Measurements from ENCODE around the gene PPP4R4. TPM values are rescaled to one million over a fixed set of nuclear protein-coding genes. Genes with fewer than 3 reads are reported as not detected.

Gene PPP4R4
- total and polyA plus RNA-seq, 4 donors: 8.0 to 13.9 (median 9.8) TPM

DNA sequence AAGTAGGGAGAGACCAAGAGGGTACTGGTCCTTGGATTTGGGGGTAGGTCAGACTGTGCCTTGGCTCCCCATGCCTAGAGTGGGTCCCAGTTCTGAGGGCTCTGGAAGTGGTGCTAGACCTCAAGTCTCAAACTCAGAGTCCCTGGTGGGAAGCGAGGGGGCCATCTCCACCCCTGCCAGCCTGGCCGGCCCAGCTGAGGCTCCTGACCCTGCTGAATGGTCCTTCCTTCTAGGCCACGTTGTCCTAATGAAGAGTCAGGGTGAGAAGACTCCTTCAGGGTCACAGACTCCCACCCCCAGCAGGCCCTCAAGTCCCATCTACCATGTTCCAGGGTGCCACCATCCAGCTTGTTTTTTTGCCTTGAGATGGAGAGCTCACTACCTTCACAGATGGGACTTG is 136.1 kb downstream of the PPP4R4 start:
- Histone ChIP-seq H3K9me3 (ENCODE audit: control insufficient read depth, insufficient read depth, low read length) (no peaks in the 10 kb centered on the region), H3K27ac (ENCODE audit: low read depth, low read length) (no peak overlapping the region), H3K36me3 (ENCODE audit: control insufficient read depth, insufficient read depth, low read length) (no peaks in the 10 kb centered on the region), H3K27me3 (ENCODE audit: control insufficient read depth, insufficient read depth, low read length) (no peaks in the 10 kb centered on the region), H3K4me1 (ENCODE audit: control insufficient read depth, insufficient read depth, low read length) (no peaks in the 10 kb centered on the region), H3K4me3 (ENCODE audit: low read depth, low read length) (no peak overlapping the region)
- DNase-seq (ENCODE audit: low read depth in 4 of 6, low spot score in 6 of 6): no peak
- 100% methylated on average over 2 of the region's 3 CpGs for WGBS (ENCODE audit: insufficient coverage)

DNA sequence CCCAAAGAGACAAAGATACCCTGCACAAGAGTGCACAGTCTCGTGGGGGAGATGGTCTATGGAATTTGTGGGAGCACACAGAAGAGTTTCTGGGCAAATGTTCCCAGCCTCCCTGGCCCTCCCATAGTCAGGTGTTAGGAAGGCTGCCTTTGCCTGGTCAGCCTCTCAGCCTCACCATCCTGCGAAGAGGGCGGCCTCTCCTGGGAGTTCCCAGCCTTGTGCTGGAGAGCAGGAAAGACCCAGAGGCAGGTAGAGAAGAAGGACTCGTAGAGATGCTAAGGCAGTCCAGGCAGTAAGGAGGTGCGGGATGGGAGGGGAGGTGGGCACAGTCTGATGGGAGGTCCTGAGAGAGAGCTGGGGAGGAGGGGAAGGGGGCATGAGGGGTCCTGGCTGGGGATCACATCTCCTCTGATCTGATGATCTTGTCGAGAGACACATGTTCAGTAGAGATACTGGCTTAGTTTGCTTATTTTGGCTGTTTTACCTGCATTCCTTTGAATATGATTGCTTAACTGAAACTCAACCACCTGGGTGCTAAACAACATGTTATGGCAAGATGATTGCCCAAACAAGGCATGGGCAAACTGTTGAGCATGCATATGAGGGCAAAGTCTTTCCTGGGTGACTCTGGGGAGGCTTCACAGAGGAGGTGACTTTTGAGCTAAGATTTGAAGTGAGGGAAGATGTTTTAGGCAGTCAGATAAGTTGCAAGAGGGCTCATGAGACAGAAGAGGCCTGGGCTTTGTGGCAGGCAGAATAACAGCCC is 138.5 kb downstream of the PPP4R4 start:
- Histone ChIP-seq H3K36me3 (ENCODE audit: control insufficient read depth, insufficient read depth, low read length) (no peaks in the 10 kb centered on the region), H3K4me3 (ENCODE audit: low read depth, low read length) (no peak overlapping the region), H3K4me1 (ENCODE audit: control insufficient read depth, insufficient read depth, low read length) (no peaks in the 10 kb centered on the region), H3K27me3 (ENCODE audit: control insufficient read depth, insufficient read depth, low read length) (no peaks in the 10 kb centered on the region), H3K9me3 (ENCODE audit: control insufficient read depth, insufficient read depth, low read length) (no peaks in the 10 kb centered on the region), H3K27ac (ENCODE audit: low read depth, low read length) (no peak overlapping the region)
- no peak for DNase-seq (ENCODE audit: low read depth in 4 of 6, low spot score in 6 of 6)
- 75% methylated on average over 5 of the region's 6 CpGs for WGBS (ENCODE audit: insufficient coverage)

DNA sequence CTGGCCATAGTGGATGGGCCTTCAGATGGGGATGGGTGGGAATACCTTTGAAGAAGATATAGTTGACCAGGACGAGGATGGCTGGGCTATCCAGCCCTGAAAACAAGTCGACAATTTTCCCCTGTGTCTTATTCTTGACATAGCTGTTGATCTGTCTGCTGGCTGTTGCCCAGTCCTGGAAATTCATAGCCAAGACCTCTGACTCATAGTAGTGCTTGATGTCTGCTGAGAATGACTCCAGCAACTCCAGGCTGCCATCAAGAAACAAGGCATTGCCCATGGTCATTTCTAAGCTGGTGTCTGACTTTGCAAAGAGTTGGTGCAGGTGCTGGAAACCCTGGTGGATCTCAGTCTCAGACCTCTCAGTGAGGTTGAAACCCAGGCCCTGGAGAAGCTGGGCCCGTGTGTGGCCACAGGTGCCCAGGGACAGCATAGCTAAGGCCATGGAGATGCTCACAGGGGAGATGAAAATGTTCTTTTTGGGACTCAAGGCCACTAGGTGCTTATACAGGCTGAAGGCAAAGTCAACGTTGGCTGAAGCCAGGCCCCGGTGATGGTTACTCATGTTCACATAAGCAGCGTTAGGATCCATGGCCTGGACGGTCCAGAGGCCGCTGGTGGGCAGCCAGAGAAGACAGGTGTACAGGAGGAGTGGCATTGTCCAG is 140.0 kb downstream of the PPP4R4 start:
- H3K4me3 ChIP-seq (ENCODE audit: low read depth, low read length): no peak overlapping the region
- WGBS (ENCODE audit: insufficient coverage): 95% methylated on average over 8 of the region's 8 CpGs
- H3K4me1 ChIP-seq (ENCODE audit: control insufficient read depth, insufficient read depth, low read length): no peaks in the 10 kb centered on the region
- no peaks in the 10 kb centered on the region for H3K36me3 ChIP-seq (ENCODE audit: control insufficient read depth, insufficient read depth, low read length)
- H3K27me3 ChIP-seq (ENCODE audit: control insufficient read depth, insufficient read depth, low read length): no peaks in the 10 kb centered on the region
- no peak for DNase-seq (ENCODE audit: low read depth in 4 of 6, low spot score in 6 of 6)
- H3K27ac ChIP-seq (ENCODE audit: low read depth, low read length): no peak overlapping the region
- no peaks in the 10 kb centered on the region for H3K9me3 ChIP-seq (ENCODE audit: control insufficient read depth, insufficient read depth, low read length)

DNA sequence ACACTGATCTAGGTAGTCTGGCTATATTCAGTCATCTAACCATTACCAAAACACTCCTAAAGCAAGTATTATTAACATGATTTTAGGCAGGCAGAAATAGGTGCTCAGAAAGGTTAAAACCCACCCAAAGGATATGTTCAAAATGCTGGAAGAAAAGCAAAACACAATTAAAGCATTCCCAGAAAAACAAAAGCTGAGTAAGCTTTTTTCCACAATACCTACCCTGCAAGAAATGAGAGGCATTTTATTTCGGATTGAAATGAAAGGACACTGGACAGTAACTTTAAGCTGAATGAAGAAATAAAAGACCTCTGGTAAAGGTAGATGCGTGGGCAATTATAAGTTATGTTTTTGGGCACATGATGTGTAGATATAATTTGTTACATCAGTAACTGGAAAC is 140.8 kb downstream of the PPP4R4 start:
- DNase-seq (ENCODE audit: low read depth in 4 of 6, low spot score in 6 of 6): no peak
- H3K9me3 ChIP-seq (ENCODE audit: control insufficient read depth, insufficient read depth, low read length): no peaks in the 10 kb centered on the region
- H3K27ac ChIP-seq (ENCODE audit: low read depth, low read length): no peak overlapping the region
- H3K4me1 ChIP-seq (ENCODE audit: control insufficient read depth, insufficient read depth, low read length): no peaks in the 10 kb centered on the region
- no peaks in the 10 kb centered on the region for H3K27me3 ChIP-seq (ENCODE audit: control insufficient read depth, insufficient read depth, low read length)
- no peak overlapping the region for H3K4me3 ChIP-seq (ENCODE audit: low read depth, low read length)
- WGBS (ENCODE audit: insufficient coverage): 100% methylated on average over 1 of the region's 2 CpGs
- no peaks in the 10 kb centered on the region for H3K36me3 ChIP-seq (ENCODE audit: control insufficient read depth, insufficient read depth, low read length)

DNA sequence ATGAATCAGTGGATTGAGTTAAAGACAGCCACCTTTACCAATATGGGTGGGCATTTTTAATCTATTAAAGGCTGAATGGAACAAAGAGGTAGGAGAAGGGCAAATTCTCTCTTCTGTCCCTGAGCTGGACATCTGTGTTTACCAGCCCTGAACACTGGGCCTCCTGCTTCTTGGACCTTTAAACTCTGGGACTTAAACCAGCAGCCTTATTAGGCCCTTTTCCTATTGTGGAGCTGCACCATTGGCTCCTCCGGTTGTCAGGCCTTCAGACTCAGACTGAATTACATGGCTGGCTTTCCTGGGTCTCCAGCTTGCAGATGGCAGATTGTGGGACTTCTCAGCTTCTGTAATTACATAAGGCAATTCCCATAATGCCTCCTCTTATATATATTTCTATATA is 142.6 kb downstream of the PPP4R4 start:
- no peak overlapping the region for H3K27ac ChIP-seq (ENCODE audit: low read depth, low read length)
- peak in 1 of 6 donors; percentile 7 for DNase-seq (ENCODE audit: low read depth in 4 of 6, low spot score in 6 of 6)
- no peaks in the 10 kb centered on the region for H3K4me1 ChIP-seq (ENCODE audit: control insufficient read depth, insufficient read depth, low read length)
- no peak overlapping the region for H3K4me3 ChIP-seq (ENCODE audit: low read depth, low read length)
- no peaks in the 10 kb centered on the region for H3K36me3 ChIP-seq (ENCODE audit: control insufficient read depth, insufficient read depth, low read length)
- WGBS (ENCODE audit: insufficient coverage): no CpG with 5 or more reads among the region's 1 CpG
- no peaks in the 10 kb centered on the region for H3K27me3 ChIP-seq (ENCODE audit: control insufficient read depth, insufficient read depth, low read length)
- H3K9me3 ChIP-seq (ENCODE audit: control insufficient read depth, insufficient read depth, low read length): no peaks in the 10 kb centered on the region

DNA sequence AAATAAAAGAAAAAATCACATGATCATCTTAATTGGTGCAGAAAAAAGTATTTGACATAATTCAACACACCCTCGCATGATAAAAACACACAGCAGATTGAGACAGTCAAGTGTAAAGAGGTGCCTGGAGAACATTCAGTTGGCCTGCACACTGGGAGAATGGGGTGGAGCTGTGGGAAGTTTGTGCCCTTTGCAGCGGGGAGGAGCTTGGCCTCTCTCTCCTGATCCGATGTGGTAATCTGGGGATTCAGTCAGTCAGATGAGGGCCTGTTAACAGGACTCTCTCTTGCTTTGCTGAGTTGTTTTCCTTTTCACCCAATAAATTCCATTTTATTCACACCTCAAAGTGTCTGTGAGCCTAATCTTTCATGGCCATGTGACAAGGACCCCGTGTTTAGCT is 143.1 kb downstream of the PPP4R4 start:
- Histone ChIP-seq H3K27me3 (ENCODE audit: control insufficient read depth, insufficient read depth, low read length) (no peaks in the 10 kb centered on the region), H3K4me3 (ENCODE audit: low read depth, low read length) (no peak overlapping the region), H3K27ac (ENCODE audit: low read depth, low read length) (no peak overlapping the region), H3K9me3 (ENCODE audit: control insufficient read depth, insufficient read depth, low read length) (no peaks in the 10 kb centered on the region), H3K36me3 (ENCODE audit: control insufficient read depth, insufficient read depth, low read length) (no peaks in the 10 kb centered on the region), H3K4me1 (ENCODE audit: control insufficient read depth, insufficient read depth, low read length) (no peaks in the 10 kb centered on the region)
- no CpG with 5 or more reads among the region's 4 CpGs for WGBS (ENCODE audit: insufficient coverage)
- DNase-seq (ENCODE audit: low read depth in 4 of 6, low spot score in 6 of 6): no peak

DNA sequence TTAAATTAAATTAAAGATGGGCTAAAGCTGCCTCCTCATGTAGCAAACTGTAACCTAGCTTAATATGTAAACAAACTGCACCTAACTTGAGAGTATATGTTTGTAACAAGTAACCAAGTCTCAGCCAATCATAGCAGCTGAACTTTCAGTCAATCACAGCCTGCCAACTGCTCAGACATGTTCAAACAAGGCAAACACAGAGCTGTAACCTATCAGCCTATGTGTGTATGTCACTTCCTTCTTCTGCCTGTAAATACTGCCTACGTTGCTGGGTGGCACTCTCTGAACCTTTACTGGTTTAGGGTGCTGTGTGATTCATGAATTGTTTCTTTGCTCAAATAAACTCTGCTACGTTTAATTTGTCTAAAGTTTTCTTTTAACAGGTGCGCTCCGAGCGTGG is 146.1 kb downstream of the PPP4R4 start:
- H3K4me3 ChIP-seq (ENCODE audit: low read depth, low read length): no peak overlapping the region
- H3K27ac ChIP-seq (ENCODE audit: low read depth, low read length): no peak overlapping the region
- no peaks in the 10 kb centered on the region for H3K9me3 ChIP-seq (ENCODE audit: control insufficient read depth, insufficient read depth, low read length)
- 81% methylated on average over 4 of the region's 5 CpGs for WGBS (ENCODE audit: insufficient coverage)
- no peak for DNase-seq (ENCODE audit: low read depth in 4 of 6, low spot score in 6 of 6)
- H3K4me1 ChIP-seq (ENCODE audit: control insufficient read depth, insufficient read depth, low read length): no peaks in the 10 kb centered on the region
- H3K36me3 ChIP-seq (ENCODE audit: control insufficient read depth, insufficient read depth, low read length): no peaks in the 10 kb centered on the region
- no peaks in the 10 kb centered on the region for H3K27me3 ChIP-seq (ENCODE audit: control insufficient read depth, insufficient read depth, low read length)

DNA sequence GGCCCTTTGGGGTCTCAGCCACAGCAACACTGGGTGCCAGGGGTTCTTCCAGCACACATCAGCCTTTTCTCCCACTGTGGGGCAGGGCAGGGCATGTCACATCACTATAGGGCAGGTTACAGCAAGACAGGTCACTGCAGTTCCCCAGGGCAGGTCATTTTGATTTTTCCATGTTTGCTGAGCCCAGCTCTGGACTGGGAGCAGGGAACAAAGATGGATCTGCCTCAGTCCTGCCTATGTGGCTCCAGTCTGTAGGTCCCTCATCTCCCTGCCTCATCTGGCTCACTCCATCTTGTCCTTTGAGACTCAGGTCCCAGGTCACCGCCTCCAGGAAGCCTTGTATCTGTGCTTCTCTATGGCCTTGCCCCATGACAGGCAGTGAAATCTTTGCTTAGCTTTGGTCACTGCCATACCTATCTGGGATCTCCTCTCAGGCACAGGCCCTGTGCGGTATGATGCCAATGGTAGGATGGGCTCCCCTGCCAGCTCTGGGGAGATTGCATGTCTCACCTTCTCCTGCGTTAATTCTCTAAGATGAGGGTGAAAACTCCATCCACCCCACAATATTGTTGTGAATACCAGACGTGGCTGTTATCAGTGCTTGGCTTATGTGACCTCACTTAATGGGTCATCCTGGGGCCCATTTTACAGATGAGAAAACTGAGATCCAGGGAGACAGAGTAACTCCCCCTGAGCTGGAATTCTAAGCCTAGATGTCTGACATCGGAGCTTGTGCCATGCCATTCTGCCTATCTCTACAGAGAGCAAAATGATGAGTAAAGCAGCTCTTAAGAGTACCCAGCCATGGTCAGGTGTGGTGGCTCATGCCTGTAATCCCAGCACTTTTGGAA is 147.5 kb downstream of the PPP4R4 start:
- WGBS (ENCODE audit: insufficient coverage): 73% methylated on average over 3 of the region's 5 CpGs
- Histone ChIP-seq H3K27ac (ENCODE audit: low read depth, low read length) (no peak overlapping the region), H3K4me3 (ENCODE audit: low read depth, low read length) (no peak overlapping the region), H3K9me3 (ENCODE audit: control insufficient read depth, insufficient read depth, low read length) (no peaks in the 10 kb centered on the region), H3K27me3 (ENCODE audit: control insufficient read depth, insufficient read depth, low read length) (no peaks in the 10 kb centered on the region), H3K4me1 (ENCODE audit: control insufficient read depth, insufficient read depth, low read length) (no peaks in the 10 kb centered on the region), H3K36me3 (ENCODE audit: control insufficient read depth, insufficient read depth, low read length) (no peaks in the 10 kb centered on the region)
- no peak for DNase-seq (ENCODE audit: low read depth in 4 of 6, low spot score in 6 of 6)

DNA sequence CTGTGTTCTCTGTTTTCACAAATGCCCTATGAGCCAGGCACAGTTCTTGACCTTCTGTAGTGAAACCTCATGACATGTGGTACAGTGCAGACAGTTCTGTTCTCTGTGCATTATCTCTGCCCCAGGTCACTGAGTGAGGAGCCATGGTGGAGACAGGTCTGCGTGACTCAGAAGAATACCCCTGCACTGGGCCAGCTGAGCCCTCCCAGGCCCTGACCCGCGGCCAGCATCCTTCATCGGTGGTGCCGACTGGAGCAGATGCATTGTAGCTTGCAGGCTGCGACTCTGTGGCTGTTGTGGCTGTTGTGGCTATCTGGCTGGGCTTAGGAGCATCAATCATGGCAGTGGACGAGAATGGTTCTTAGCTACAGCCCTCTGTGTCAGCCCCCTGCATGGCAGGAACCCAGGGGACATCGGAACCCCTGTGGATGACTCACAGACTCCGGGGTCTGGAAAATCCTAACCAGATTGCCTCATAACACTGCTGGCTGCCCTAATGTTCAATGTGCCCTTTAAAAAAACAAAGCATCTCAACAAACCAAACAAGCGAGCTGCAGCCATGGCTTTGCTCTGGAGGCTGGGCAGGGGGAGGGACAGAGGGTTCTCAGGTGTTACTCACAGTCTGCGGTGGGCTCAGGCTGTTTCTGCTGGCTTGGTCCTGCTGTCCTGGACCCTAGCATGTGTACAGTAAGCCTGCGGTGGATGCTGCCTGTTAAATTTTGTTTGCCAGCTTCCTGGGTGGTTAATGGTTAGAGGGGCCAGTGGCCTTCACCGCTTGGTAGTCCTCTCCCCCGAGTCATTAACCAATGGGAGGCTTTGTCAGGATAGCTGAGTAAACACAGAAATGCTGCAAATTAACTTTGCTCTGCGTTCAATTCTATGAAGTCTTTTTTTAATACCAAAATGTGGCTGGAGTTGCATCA is 148.8 kb downstream of the PPP4R4 start, which contains the start of gene SERPINA6:
Gene SERPINA6, minus strand, starts transcription at position 689 of the 923 bp plus-strand sequence. CDS start 8,688 bp downstream, outside the sequence.
- no peaks in the 10 kb centered on the region for H3K36me3 ChIP-seq (ENCODE audit: control insufficient read depth, insufficient read depth, low read length)
- WGBS (ENCODE audit: insufficient coverage): 66% methylated on average over 11 of the region's 15 CpGs
- H3K4me1 ChIP-seq (ENCODE audit: control insufficient read depth, insufficient read depth, low read length): no peaks in the 10 kb centered on the region
- no peak within 1 kb of the TSS for H3K27ac ChIP-seq (ENCODE audit: low read depth, low read length)
- no peak for DNase-seq (ENCODE audit: low read depth in 4 of 6, low spot score in 6 of 6)
- H3K4me3 ChIP-seq (ENCODE audit: low read depth, low read length): no peak within 1 kb of the TSS
- no peaks in the 10 kb centered on the region for H3K9me3 ChIP-seq (ENCODE audit: control insufficient read depth, insufficient read depth, low read length)
- no peaks in the 10 kb centered on the region for H3K27me3 ChIP-seq (ENCODE audit: control insufficient read depth, insufficient read depth, low read length)

All from spinal cord (tissue), 10 donors.